ES-I3 (cell line): ENCODE results near the gene RTKN2.

Experiments
- H3K36me3 ChIP-seq: 2 replicates; pipeline ENCODE4 v1.6.1; 2013; ENCODE audit warnings: mild to moderate bottlenecking, low read length, control low read depth, moderate library complexity; ENCODE audit not compliant: insufficient read depth
- H3K4me1 ChIP-seq: 2 replicates; pipeline ENCODE4 v1.6.1; 2013; ENCODE audit warnings: mild to moderate bottlenecking, control low read depth, low read length; ENCODE audit not compliant: insufficient read depth
- H3K9ac ChIP-seq: 2 replicates; pipeline ENCODE4 v1.6.1; 2013; ENCODE audit warnings: low read depth, mild to moderate bottlenecking, low read length, moderate library complexity
- H3K9me3 ChIP-seq: 2 replicates; pipeline ENCODE4 v1.6.1; 2013; ENCODE audit warnings: mild to moderate bottlenecking, low read length, moderate library complexity; ENCODE audit not compliant: control insufficient read depth, insufficient read depth

Gene RTKN2

GRCh38 chr10:62230344-62231121 is 38.1 kb downstream of the RTKN2 start:
- no peak overlapping the region for H3K9ac ChIP-seq
- no peaks in the 10 kb centered on the region; the same call in 1 of the 2 replicates for H3K36me3 ChIP-seq
- H3K9me3 ChIP-seq = no peaks in the 10 kb centered on the region
- no peaks in the 10 kb centered on the region for H3K4me1 ChIP-seq

DNA sequence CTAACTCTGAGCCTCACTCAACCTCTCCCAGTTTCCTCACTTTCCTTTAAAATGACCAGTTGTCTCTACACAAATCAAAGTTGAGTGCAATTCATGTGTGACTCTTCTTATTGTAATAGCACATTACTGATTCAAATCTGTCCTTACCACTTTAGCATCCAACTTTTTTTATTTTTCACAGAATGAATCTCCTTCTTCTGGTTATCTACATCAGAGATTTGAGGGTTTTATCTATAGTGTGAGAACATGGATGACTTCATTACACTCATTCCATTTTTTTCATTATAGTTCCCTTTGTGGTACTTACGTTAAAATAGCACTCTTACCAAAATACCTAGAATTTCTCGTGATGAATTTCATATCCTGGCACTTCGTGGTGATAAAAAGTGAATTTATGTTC is 43.3 kb downstream of the RTKN2 start:
- Histone ChIP-seq H3K36me3 (no peaks in the 10 kb centered on the region; the same call in 1 of the 2 replicates), H3K9ac (no peak overlapping the region), H3K9me3 (no peaks in the 10 kb centered on the region), H3K4me1 (peaks cover 5% of the 10 kb centered on the region; the same call in 1 of the 2 replicates)

GRCh38 chr10:62224606-62225005 is 44.0 kb downstream of the RTKN2 start:
- Histone ChIP-seq H3K4me1 (peaks cover 5% of the 10 kb centered on the region; the same call in 1 of the 2 replicates), H3K9me3 (no peaks in the 10 kb centered on the region), H3K36me3 (no peaks in the 10 kb centered on the region), H3K9ac (no peak overlapping the region)

DNA sequence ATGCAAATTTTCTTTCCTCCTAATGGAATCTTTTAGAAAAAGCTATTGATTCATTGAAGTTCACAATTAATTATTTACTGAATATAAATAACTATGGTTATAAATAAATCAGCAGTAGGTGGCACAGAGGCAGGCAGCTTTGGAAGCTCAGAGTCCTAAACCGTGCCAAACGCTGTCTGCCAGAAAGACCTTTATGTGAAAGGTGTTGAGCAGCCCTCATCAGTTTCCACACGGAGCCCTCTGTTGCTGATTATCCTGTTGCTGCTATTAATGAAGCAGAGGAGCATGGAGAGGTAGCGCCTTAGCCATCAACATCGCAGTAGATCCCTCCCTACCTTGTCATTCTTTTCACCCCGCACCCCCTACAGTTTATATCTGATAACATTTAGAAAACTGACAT is 51.0 kb downstream of the RTKN2 start:
- Histone ChIP-seq H3K4me1 (no peaks in the 10 kb centered on the region), H3K9ac (no peak overlapping the region), H3K36me3 (no peaks in the 10 kb centered on the region), H3K9me3 (no peaks in the 10 kb centered on the region)

DNA sequence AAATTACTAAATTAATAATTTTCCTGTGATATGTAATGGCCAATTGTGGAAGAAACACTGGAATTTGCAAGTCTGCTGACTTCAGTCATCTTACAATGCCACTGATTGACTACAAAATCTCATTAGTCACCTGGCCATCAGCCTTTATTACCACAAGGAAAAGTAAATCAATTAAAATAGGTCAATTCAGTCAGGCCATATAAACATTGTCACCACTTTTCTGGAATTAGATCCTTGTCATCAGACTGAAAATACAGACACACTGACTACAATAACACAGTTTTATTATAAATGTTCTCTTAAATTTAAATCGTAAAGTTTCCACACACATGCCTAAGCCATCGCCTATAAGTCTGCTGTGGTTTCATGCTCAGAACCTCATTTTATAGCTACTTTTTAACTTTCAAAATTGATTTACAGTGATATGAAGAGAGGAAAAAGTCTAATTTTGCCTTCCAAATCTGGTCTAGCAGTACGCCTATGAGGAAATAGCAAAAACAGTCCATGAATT is 54.2 kb downstream of the RTKN2 start:
- H3K4me1 ChIP-seq = no peaks in the 10 kb centered on the region
- no peaks in the 10 kb centered on the region for H3K36me3 ChIP-seq
- no peaks in the 10 kb centered on the region for H3K9me3 ChIP-seq
- no peak overlapping the region for H3K9ac ChIP-seq

GRCh38 chr10:62205750-62206399 is 62.8 kb downstream of the RTKN2 start:
- Histone ChIP-seq H3K9me3 (no peaks in the 10 kb centered on the region), H3K36me3 (no peaks in the 10 kb centered on the region), H3K4me1 (no peaks in the 10 kb centered on the region), H3K9ac (no peak overlapping the region)

GRCh38 chr10:62199584-62199983 is 69.1 kb downstream of the RTKN2 start:
- Histone ChIP-seq H3K9ac (no peak overlapping the region), H3K9me3 (no peaks in the 10 kb centered on the region), H3K36me3 (0 out of 2 replicates have a peak, but pooled peaks cover 2% of the 10 kb centered on the region), H3K4me1 (no peaks in the 10 kb centered on the region)

GRCh38 chr10:62196528-62196927 is 72.1 kb downstream of the RTKN2 start:
- H3K36me3 ChIP-seq = 0 out of 2 replicates have a peak, but pooled peaks cover 4% of the 10 kb centered on the region
- no peak overlapping the region for H3K9ac ChIP-seq
- H3K4me1 ChIP-seq = no peaks in the 10 kb centered on the region
- H3K9me3 ChIP-seq = no peaks in the 10 kb centered on the region

- no peak overlapping the region for H3K9ac ChIP-seq
- no peaks in the 10 kb centered on the region for H3K4me1 ChIP-seq
- no peaks in the 10 kb centered on the region for H3K9me3 ChIP-seq
- 0 out of 2 replicates have a peak, but pooled peaks cover 5% of the 10 kb centered on the region for H3K36me3 ChIP-seq
Measured at GRCh38 chr10:62195675-62195926, 73.0 kb downstream of the RTKN2 start.

- H3K9me3 ChIP-seq = no peaks in the 10 kb centered on the region
- H3K36me3 ChIP-seq = 0 out of 2 replicates have a peak, but pooled peaks cover 5% of the 10 kb centered on the region
Measured at GRCh38 chr10:62194924-62195674, 73.5 kb downstream of the RTKN2 start.

DNA sequence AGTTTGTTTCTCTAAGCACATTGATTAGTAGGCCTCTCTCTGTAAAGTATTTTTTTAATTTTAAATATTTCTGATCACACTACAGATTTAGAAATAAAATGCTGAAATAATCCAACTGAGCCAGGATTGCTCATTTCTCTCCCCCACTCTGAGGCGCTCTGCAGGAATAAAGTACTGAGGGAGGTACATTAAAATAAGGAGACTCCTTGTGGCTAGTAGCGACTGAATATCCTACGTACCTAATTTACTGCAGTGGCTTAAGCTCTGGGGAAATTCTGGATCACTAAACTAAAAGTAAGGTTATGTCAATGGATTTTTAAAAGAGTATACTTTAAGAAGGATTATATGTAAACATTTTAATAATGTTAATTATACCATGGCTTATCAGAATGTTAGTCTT is 75.2 kb downstream of the RTKN2 start:
- Histone ChIP-seq H3K4me1 (no peaks in the 10 kb centered on the region), H3K36me3 (0 out of 2 replicates have a peak, but pooled peaks cover 5% of the 10 kb centered on the region), H3K9ac (no peak overlapping the region), H3K9me3 (no peaks in the 10 kb centered on the region)

More at GRCh38 chr10:62194924-62195674, 73.5 kb downstream of the RTKN2 start:
- Histone ChIP-seq H3K9ac (no peak overlapping the region), H3K4me1 (no peaks in the 10 kb centered on the region)

GRCh38 chr10:62189131-62189530 is 79.5 kb downstream of the RTKN2 start:
- Histone ChIP-seq H3K9ac (no peak overlapping the region), H3K9me3 (no peaks in the 10 kb centered on the region), H3K4me1 (0 out of 2 replicates have a peak, but pooled peaks cover 3% of the 10 kb centered on the region), H3K36me3 (0 out of 2 replicates have a peak, but pooled peaks cover 2% of the 10 kb centered on the region)

GRCh38 chr10:62188021-62188616 is 80.5 kb downstream of the RTKN2 start:
- Histone ChIP-seq H3K9ac (no peak overlapping the region), H3K36me3 (0 out of 2 replicates have a peak, but pooled peaks cover 2% of the 10 kb centered on the region), H3K4me1 (0 out of 2 replicates have a peak, but pooled peaks cover 3% of the 10 kb centered on the region), H3K9me3 (no peaks in the 10 kb centered on the region)
